Right lobe of liver (tissue), 4 donors: Measurements from ENCODE around the gene BACH2.

ENCODE experiments used
- POLR2A ChIP-seq: fragments of 450-650 bp; IDR thresholded peaks from one replicate; pipeline ENCODE4 v1.6.1; 2017; ENCODE audit warnings: antibody characterized with exemption, mild to moderate bottlenecking
- TF ChIP-seq, protein P1 (sequence below), 4 donors: fragments of 200-600 bp in 3 of 4; fragments of 450-650 bp in 1 of 4; IDR thresholded peaks; one replicate each; pipeline versions ENCODE4 v1.5.1 to v1.8.0; 2016 to 2022; ENCODE audit warnings: antibody characterized with exemption in 4 of 4, mild to moderate bottlenecking in 2 of 4
- donor health status: DM: no; HTN: no; CAD: no.
- donor health status: DM: no; HTN: no; CAD: no.
- donor health status: DM: no; HTN: yes; CAD: no.

DNA sequence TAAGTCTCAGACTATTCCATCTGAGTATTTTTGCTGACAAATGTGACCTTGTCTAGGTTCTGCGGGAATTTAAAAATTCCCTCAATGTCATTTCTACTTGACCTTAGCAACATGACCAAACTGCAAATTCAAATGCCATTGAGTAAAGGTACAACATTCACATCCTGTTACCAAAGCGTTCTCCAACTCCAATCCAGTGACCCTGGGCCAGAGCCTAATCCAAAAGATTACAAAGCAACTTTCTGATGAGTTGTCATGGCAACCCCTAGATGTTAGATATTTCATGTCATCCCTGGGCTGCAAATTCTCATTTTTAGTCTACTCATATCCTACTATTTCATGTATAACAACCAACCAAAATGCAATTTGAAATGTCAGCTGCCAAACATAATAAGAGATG lies 65.3 kb downstream of the BACH2 start:
- TF ChIP-seq, protein P1, sequence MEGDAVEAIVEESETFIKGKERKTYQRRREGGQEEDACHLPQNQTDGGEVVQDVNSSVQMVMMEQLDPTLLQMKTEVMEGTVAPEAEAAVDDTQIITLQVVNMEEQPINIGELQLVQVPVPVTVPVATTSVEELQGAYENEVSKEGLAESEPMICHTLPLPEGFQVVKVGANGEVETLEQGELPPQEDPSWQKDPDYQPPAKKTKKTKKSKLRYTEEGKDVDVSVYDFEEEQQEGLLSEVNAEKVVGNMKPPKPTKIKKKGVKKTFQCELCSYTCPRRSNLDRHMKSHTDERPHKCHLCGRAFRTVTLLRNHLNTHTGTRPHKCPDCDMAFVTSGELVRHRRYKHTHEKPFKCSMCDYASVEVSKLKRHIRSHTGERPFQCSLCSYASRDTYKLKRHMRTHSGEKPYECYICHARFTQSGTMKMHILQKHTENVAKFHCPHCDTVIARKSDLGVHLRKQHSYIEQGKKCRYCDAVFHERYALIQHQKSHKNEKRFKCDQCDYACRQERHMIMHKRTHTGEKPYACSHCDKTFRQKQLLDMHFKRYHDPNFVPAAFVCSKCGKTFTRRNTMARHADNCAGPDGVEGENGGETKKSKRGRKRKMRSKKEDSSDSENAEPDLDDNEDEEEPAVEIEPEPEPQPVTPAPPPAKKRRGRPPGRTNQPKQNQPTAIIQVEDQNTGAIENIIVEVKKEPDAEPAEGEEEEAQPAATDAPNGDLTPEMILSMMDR (IDR thresholded peaks at IDR 0.05): no peak
- TF ChIP-seq POLR2A: no peak
